GM19452 (cell line): ENCODE results near the gene CUX1.

ENCODE experiments used
- ATAC-seq: cut with Tn5 transposase; IDR thresholded peaks from one replicate; pipeline ENCODE4 v1.9.1; 2021; ENCODE audit not compliant: unreplicated experiment

CUX1 gene

GRCh38 chr7:102279537-102280400 is 462.3 kb downstream of the CUX1 start:
- ATAC-seq: peak; percentile 73

- ATAC-seq: no peak
Observed at GRCh38 chr7:102280521-102280920, 463.1 kb downstream of the CUX1 start.

GRCh38 chr7:102281785-102282184 is 464.4 kb downstream of the CUX1 start:
- ATAC-seq: no peak

- ATAC-seq: no peak
Observed at GRCh38 chr7:102282465-102283362, 465.3 kb downstream of the CUX1 start.

GRCh38 chr7:102283477-102284189 is 466.2 kb downstream of the CUX1 start:
- ATAC-seq: no peak

GRCh38 chr7:102284399-102284798 is 467.0 kb downstream of the CUX1 start:
- no peak for ATAC-seq

- ATAC-seq: no peak
Observed at GRCh38 chr7:102284891-102285539, 467.6 kb downstream of the CUX1 start.

GRCh38 chr7:102285540-102286236 is 468.3 kb downstream of the CUX1 start:
- no peak for ATAC-seq

- no peak for ATAC-seq
Observed at GRCh38 chr7:102286237-102287110, 469.0 kb downstream of the CUX1 start, which contains the start of gene SH2B2. Gene SH2B2, plus strand, starts transcription at chr7:102286868. Its CDS starts 13,683 bp downstream, at chr7:102300551.

GRCh38 chr7:102287111-102287980 is 469.9 kb downstream of the CUX1 start:
- ATAC-seq: no peak

- ATAC-seq: no peak
Observed at GRCh38 chr7:102287981-102288278, 470.5 kb downstream of the CUX1 start.

- no peak for ATAC-seq
Observed at GRCh38 chr7:102288285-102288930, 471.0 kb downstream of the CUX1 start.

GRCh38 chr7:102289057-102289456 is 471.6 kb downstream of the CUX1 start:
- ATAC-seq: no peak

- ATAC-seq: peak; percentile 53
Observed at GRCh38 chr7:102291056-102291915, 473.9 kb downstream of the CUX1 start.

GRCh38 chr7:102291916-102292267 is 474.5 kb downstream of the CUX1 start:
- ATAC-seq: no peak

- no peak for ATAC-seq
Observed at GRCh38 chr7:102292813-102293798, 475.7 kb downstream of the CUX1 start.
